PC-3 (cell line): Measurements from ENCODE around the gene TUBB1. TPM values are rescaled to one million over a fixed set of nuclear protein-coding genes. Genes with fewer than 3 reads are reported as not detected.
A peak's percentile ranks its signal among the peaks of the same experiment; 100 is the strongest.

Experiments
- ATAC-seq: fragments of 200-7000 bp; cut with Tn5 transposase; 2 replicates; pipeline ENCODE4 v1.9.1; 2020; ENCODE audit warnings: mild to moderate bottlenecking, moderate library complexity
- BruUV-seq: library from RNA; stranded (reverse); fragments of 400-500 nt; replicated peaks from 2 replicates; lab custom pipeline; 2021; lab: Mats Ljungman, UMichigan
- CTCF ChIA-PET: fragments of 300-600 bp; sonication (Branson Sonifier 250); formaldehyde crosslinking; loops from one replicate; lab custom pipeline; 2022; ENCODE audit warnings: antibody characterized with exemption; lab: Charles Lee
- POLR2A ChIA-PET: fragments of 300-600 bp; sonication (Branson Sonifier 250); formaldehyde crosslinking; loops from one replicate; lab custom pipeline; 2022; ENCODE audit warnings: antibody characterized with exemption; ENCODE audit not compliant: unreplicated experiment; lab: Charles Lee
- DNase-seq: peaks from one replicate; pipeline ENCODE4 v3.0.0-alpha.2; 2015
- H2AFZ ChIP-seq: fragments of 300-600 bp; sonication (generic); 2 replicates; pipeline ENCODE4 v1.6.0; 2016; ENCODE audit warnings: antibody characterized with exemption, low read length
- H3F3A ChIP-seq: fragments of 300-600 bp; sonication (generic); one replicate; pipeline ENCODE4 v1.6.0; 2017; ENCODE audit warnings: antibody characterized with exemption, low read length, control low read depth, mild to moderate bottlenecking; ENCODE audit not compliant: unreplicated experiment
- H3K27ac ChIP-seq: fragments of 300-600 bp; sonication (generic); 2 replicates; pipeline ENCODE4 v1.5.1; 2016; ENCODE audit warnings: mild to moderate bottlenecking, low read length
- H3K27me3 ChIP-seq: fragments of 300-600 bp; sonication (generic); 2 replicates; pipeline ENCODE4 v1.6.1; 2016; ENCODE audit warnings: low read length, mixed read lengths
- H3K36me3 ChIP-seq: fragments of 300-600 bp; sonication (generic); 2 replicates; pipeline ENCODE4 v1.6.1; 2016; ENCODE audit warnings: low read depth, mixed run types, low read length, mixed read lengths
- H3K4me1 ChIP-seq: fragments of 300-600 bp; sonication (generic); 2 replicates; pipeline ENCODE4 v1.5.1; 2016; ENCODE audit warnings: low read length; ENCODE audit not compliant: insufficient read depth
- H3K4me2 ChIP-seq: fragments of 300-600 bp; sonication (generic); 2 replicates; pipeline ENCODE4 v1.6.0; 2016; ENCODE audit warnings: low read length
- H3K4me3 ChIP-seq: fragments of 300-600 bp; sonication (generic); 2 replicates; pipeline ENCODE4 v1.5.1; 2016; ENCODE audit warnings: mild to moderate bottlenecking, low read length, mixed read lengths
- H3K79me2 ChIP-seq: fragments of 300-600 bp; sonication (generic); 2 replicates; pipeline ENCODE4 v1.6.1; 2017; ENCODE audit warnings: low read length, mixed read lengths
- H3K9ac ChIP-seq: fragments of 300-600 bp; sonication (generic); 2 replicates; pipeline ENCODE4 v1.6.0; 2016; ENCODE audit warnings: mild to moderate bottlenecking, low read length
- H3K9me2 ChIP-seq: fragments of 300-600 bp; sonication (generic); replicated peaks from 2 replicates; pipeline ENCODE4 v1.6.1; 2016; ENCODE audit warnings: mixed run types, low read length, mixed read lengths
- H3K9me3 ChIP-seq: fragments of 300-600 bp; sonication (generic); 2 replicates; pipeline ENCODE4 v1.6.1; 2016; ENCODE audit warnings: low read length, mixed read lengths
- H4K20me1 ChIP-seq: fragments of 300-600 bp; sonication (generic); 2 replicates; pipeline ENCODE4 v1.6.1; 2016; ENCODE audit warnings: low read length, mixed read lengths
- CTCF ChIP-seq: fragments of 300-600 bp; sonication (generic); conservative IDR thresholded peaks from 2 replicates; pipeline ENCODE4 v1.5.1; 2017; ENCODE audit warnings: antibody characterized with exemption, low read depth, mild to moderate bottlenecking, low read length
- EZH2 ChIP-seq: fragments of 300-600 bp; sonication (generic); IDR thresholded peaks from one replicate; pipeline ENCODE4 v1.6.1; 2017; ENCODE audit warnings: antibody characterized with exemption, mild to moderate bottlenecking, low read length; ENCODE audit not compliant: unreplicated experiment
- EZH2phosphoT487 ChIP-seq: fragments of 300-600 bp; sonication (generic); IDR thresholded peaks from 2 replicates; pipeline ENCODE4 v1.6.1; 2018; ENCODE audit warnings: mild to moderate bottlenecking, antibody characterized with exemption, low read length, borderline replicate concordance
- intact Hi-C: fragments of 100-400 bp; cut with micrococcal nuclease; formaldehyde crosslinking; loops from 2 replicates; pipeline ENCODE4 v1.9.0; 2023
- total RNA-seq: library from RNA; depleted of rRNA; stranded (reverse); fragments of >200 nt; gene quantifications from 2 replicates; pipeline ENCODE4 v1.2.3, GENCODE V29; 2014

Gene TUBB1
- total RNA-seq, 1 experiment from 2014 or later, result not detected

- H4K20me1 ChIP-seq, result peaks cover 29% of the 10 kb centered on the region
- no TSS peak for BruUV-seq
- POLR2A ChIA-PET, result interaction anchor here (0.5 kb wide), 1 partner anchor 87 kb away, joined by 3 read pairs; no protein-coding TSS in a partner anchor
- H3K27me3 ChIP-seq, result no peaks in the 10 kb centered on the region
- CTCF ChIA-PET, result no interaction called here
- H3K27ac ChIP-seq, result peak overlapping the region; percentile 87
- peak overlapping the region; percentile 57 for H3K9ac ChIP-seq
- H3K36me3 ChIP-seq, result peaks cover 17% of the 10 kb centered on the region; the same call in 1 of the 2 replicates
- no peaks in the 10 kb centered on the region for H3K9me2 ChIP-seq
- peaks cover 4% of the 10 kb centered on the region for H3F3A ChIP-seq
- peak overlapping the region; percentile 74; the same call in 1 of the 2 replicates for H2AFZ ChIP-seq
- H3K79me2 ChIP-seq, result peaks cover 40% of the 10 kb centered on the region
- peak; percentile 89 for DNase-seq
- peaks cover 62% of the 10 kb centered on the region for H3K4me1 ChIP-seq
- TF ChIP-seq EZH2phosphoT487 (no peak), EZH2 (no peak), CTCF (no peak)
- no peak overlapping the region for H3K4me3 ChIP-seq
- intact Hi-C loops, result loop anchor here (5.0 kb wide), 1 partner anchor 391 kb away; the partner anchor contains the start of gene STX16
- H3K4me2 ChIP-seq, result peak overlapping the region; percentile 67
- no peak for ATAC-seq
- H3K9me3 ChIP-seq, result no peaks in the 10 kb centered on the region
Measured at GRCh38 chr20:59043698-59044097, 24.5 kb downstream of the TUBB1 start.

- peaks cover 4% of the 10 kb centered on the region for H3F3A ChIP-seq
- no peaks in the 10 kb centered on the region for H3K9me3 ChIP-seq
- no peak for ATAC-seq
- peaks cover 13% of the 10 kb centered on the region; the same call in 1 of the 2 replicates for H3K36me3 ChIP-seq
- H3K4me3 ChIP-seq, result no peak overlapping the region
- H3K9me2 ChIP-seq, result no peaks in the 10 kb centered on the region
- CTCF ChIA-PET, result no interaction called here
- intact Hi-C loops, result loop anchor here (5.0 kb wide), 1 partner anchor 392 kb away; the partner anchor contains the start of gene STX16
- H3K4me1 ChIP-seq, result peaks cover 61% of the 10 kb centered on the region
- peak overlapping the region; percentile 37 for H3K9ac ChIP-seq
- H2AFZ ChIP-seq, result peak overlapping the region; percentile 74; the same call in 1 of the 2 replicates
- peak overlapping the region; percentile 67 for H3K4me2 ChIP-seq
- BruUV-seq, result TSS peak; percentile 34
- peaks cover 24% of the 10 kb centered on the region for H4K20me1 ChIP-seq
- peak; percentile 5 for DNase-seq
- H3K79me2 ChIP-seq, result peaks cover 34% of the 10 kb centered on the region
- no peak for TF ChIP-seq CTCF
- TF ChIP-seq EZH2phosphoT487, result no peak
- no peak for TF ChIP-seq EZH2
- POLR2A ChIA-PET, result no interaction called here
- no peaks in the 10 kb centered on the region for H3K27me3 ChIP-seq
- H3K27ac ChIP-seq, result peak overlapping the region; percentile 87
Measured at GRCh38 chr20:59044295-59044694, 25.1 kb downstream of the TUBB1 start.

GRCh38 chr20:59044796-59045195, 25.6 kb downstream of the TUBB1 start:
- CTCF ChIA-PET, result no interaction called here
- peaks cover 56% of the 10 kb centered on the region for H3K4me1 ChIP-seq

More at GRCh38 chr20:59044796-59045195, 25.6 kb downstream of the TUBB1 start:
- Histone ChIP-seq H3K36me3 (peaks cover 11% of the 10 kb centered on the region; the same call in 1 of the 2 replicates), H3K27me3 (no peaks in the 10 kb centered on the region), H3K79me2 (peaks cover 29% of the 10 kb centered on the region), H3K27ac (peak overlapping the region; percentile 87), H3K4me3 (no peak overlapping the region), H3K9me3 (no peaks in the 10 kb centered on the region), H3K9me2 (no peaks in the 10 kb centered on the region), H3K9ac (peak overlapping the region; percentile 37), H2AFZ (0 out of 2 replicates have a peak overlapping the region, but pooled peaks have one; percentile 11), H3F3A (peaks cover 4% of the 10 kb centered on the region), H3K4me2 (peak overlapping the region; percentile 67), H4K20me1 (peaks cover 19% of the 10 kb centered on the region)
- TF ChIP-seq CTCF, result no peak
- TF ChIP-seq EZH2phosphoT487, result no peak
- TF ChIP-seq EZH2, result no peak
- DNase-seq (peak; percentile 80), ATAC-seq (no peak)
- POLR2A ChIA-PET, result no interaction called here
- intact Hi-C loops, result loop anchor here (5.0 kb wide), 1 partner anchor 392 kb away; the partner anchor contains the start of gene STX16
- BruUV-seq, result no TSS peak
